ENCODE measurements around the gene SH2D5. TPM values are rescaled to one million over a fixed set of nuclear protein-coding genes. Genes with fewer than 3 reads are reported as not detected.

SH2D5 gene
- total and polyA plus RNA-seq, 2 experiments from 2014 or later = 0.98 to 1.1 TPM

GRCh38 chr1:20715406-20715805 is 17.1 kb downstream of the SH2D5 start:
- Histone ChIP-seq H3K36me3 (no peaks in the 10 kb centered on the region), H3K27me3 (peaks cover 20% of the 10 kb centered on the region), H3K9me3 (ENCODE audit: low read depth) (no peaks in the 10 kb centered on the region), H3K27ac (no peak overlapping the region), H3K4me1 (ENCODE audit: low read depth) (no peaks in the 10 kb centered on the region), H3K4me3 (no peak overlapping the region)
- DNase-seq (ENCODE audit: low read depth in 1 of 2, low spot score in 1 of 2) = no peak
- TF ChIP-seq CTCF (IDR thresholded peaks at IDR 0.05; ENCODE audit: low read depth, low read length) = no peak

GRCh38 chr1:20713440-20713839 is 19.1 kb downstream of the SH2D5 start:
- H3K27me3 ChIP-seq = peaks cover 4% of the 10 kb centered on the region
- no peak overlapping the region for H3K27ac ChIP-seq
- TF ChIP-seq CTCF (IDR thresholded peaks at IDR 0.05; ENCODE audit: low read depth, low read length) = no peak
- H3K36me3 ChIP-seq = no peaks in the 10 kb centered on the region
- DNase-seq (ENCODE audit: low read depth in 1 of 2, low spot score in 1 of 2) = no peak
- no peak overlapping the region for H3K4me3 ChIP-seq
- no peaks in the 10 kb centered on the region for H3K4me1 ChIP-seq (ENCODE audit: low read depth)
- H3K9me3 ChIP-seq (ENCODE audit: low read depth) = no peaks in the 10 kb centered on the region

GRCh38 chr1:20712215-20712577 is 20.3 kb downstream of the SH2D5 start:
- Histone ChIP-seq H3K4me1 (ENCODE audit: low read depth) (no peaks in the 10 kb centered on the region), H3K4me3 (no peak overlapping the region), H3K27me3 (no peaks in the 10 kb centered on the region), H3K27ac (no peak overlapping the region), H3K9me3 (ENCODE audit: low read depth) (no peaks in the 10 kb centered on the region), H3K36me3 (no peaks in the 10 kb centered on the region)
- TF ChIP-seq CTCF (IDR thresholded peaks at IDR 0.05; ENCODE audit: low read depth, low read length) = no peak
- no peak for DNase-seq (ENCODE audit: low read depth in 1 of 2, low spot score in 1 of 2)

- H3K27ac ChIP-seq = no peak overlapping the region
- H3K4me1 ChIP-seq (ENCODE audit: low read depth) = no peaks in the 10 kb centered on the region
Observed at GRCh38 chr1:20711285-20712214, 21.0 kb downstream of the SH2D5 start.

More at GRCh38 chr1:20711285-20712214, 21.0 kb downstream of the SH2D5 start:
- Histone ChIP-seq H3K27me3 (no peaks in the 10 kb centered on the region), H3K4me3 (no peak overlapping the region), H3K9me3 (ENCODE audit: low read depth) (no peaks in the 10 kb centered on the region), H3K36me3 (no peaks in the 10 kb centered on the region)
- peak; percentile 7 for TF ChIP-seq CTCF (IDR thresholded peaks at IDR 0.05; ENCODE audit: low read depth, low read length)
- no peak for DNase-seq (ENCODE audit: low read depth in 1 of 2, low spot score in 1 of 2)

Measured in cardiac muscle cell (in vitro differentiated cells and primary cell).